BE2C (cell line): ENCODE data around the gene RECQL.
"Not testable (repeated sequence)": the region's sequence is repeated elsewhere in the genome, so short reads cannot be mapped to it uniquely, and the experiment has no call there.

Experiments used
- DNase-seq: peaks from one replicate; pipeline ENCODE4 v3.0.0-alpha.2; 2020
- H3K27me3 ChIP-seq: fragments of 250-450 bp; sonication (Bioruptor Pico); 2 replicates; pipeline ENCODE4 v1.5.1; 2020; ENCODE audit warnings: mild to moderate bottlenecking
- H3K36me3 ChIP-seq: fragments of 250-450 bp; sonication (Bioruptor Pico); 2 replicates; pipeline ENCODE4 v1.5.1; 2020; ENCODE audit warnings: mild to moderate bottlenecking
- H3K4me1 ChIP-seq: fragments of 250-450 bp; sonication (Bioruptor Pico); 2 replicates; pipeline ENCODE4 v1.5.1; 2020
- H3K4me3 ChIP-seq: 2 replicates; pipeline ENCODE4 v1.5.1; 2011; ENCODE audit warnings: low read depth, low read length
- H3K9me3 ChIP-seq: fragments of 250-450 bp; sonication (Bioruptor Pico); 2 replicates; pipeline ENCODE4 v1.5.1; 2020
- TF ChIP-seq, protein P1 (sequence below): IDR thresholded peaks from 2 replicates; pipeline ENCODE4 v1.5.1; 2012; ENCODE audit warnings: mild to moderate bottlenecking, low read depth, low read length

RECQL gene

DNA sequence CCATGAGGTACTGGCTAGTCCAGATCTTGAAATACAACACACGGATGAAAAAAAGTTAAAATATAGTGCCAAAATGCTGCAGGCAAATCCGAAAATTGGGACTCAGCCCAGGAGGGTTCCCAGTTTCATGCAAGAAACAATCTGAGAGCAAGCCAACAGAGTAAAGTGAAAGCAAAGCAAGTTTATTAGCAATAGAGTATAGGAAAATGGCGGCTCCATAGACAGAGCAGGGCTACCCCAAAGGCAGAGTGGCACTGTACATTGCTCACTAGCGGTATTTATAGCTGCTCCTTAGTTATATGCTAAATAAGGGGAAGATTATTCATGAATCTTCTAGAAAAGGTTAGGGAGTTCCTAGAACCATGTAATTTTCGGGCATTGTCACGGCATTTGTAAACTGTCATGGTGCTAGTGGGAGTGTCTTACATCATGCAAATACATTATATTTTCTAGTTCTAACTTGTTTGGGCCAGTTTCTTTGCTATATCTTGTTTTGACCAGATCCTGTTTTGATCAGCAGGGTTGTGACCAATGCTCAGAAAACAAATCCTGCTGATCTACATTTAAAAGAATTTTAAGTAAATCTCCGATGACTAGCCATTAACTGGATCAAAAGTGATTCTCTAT, 29.1 kb downstream of the RECQL start:
- H3K4me3 ChIP-seq = no peak overlapping the region
- H3K36me3 ChIP-seq = peaks cover 9% of the 10 kb centered on the region
- H3K9me3 ChIP-seq = no peaks in the 10 kb centered on the region
- H3K4me1 ChIP-seq = no peaks in the 10 kb centered on the region
- TF ChIP-seq, protein P1, sequence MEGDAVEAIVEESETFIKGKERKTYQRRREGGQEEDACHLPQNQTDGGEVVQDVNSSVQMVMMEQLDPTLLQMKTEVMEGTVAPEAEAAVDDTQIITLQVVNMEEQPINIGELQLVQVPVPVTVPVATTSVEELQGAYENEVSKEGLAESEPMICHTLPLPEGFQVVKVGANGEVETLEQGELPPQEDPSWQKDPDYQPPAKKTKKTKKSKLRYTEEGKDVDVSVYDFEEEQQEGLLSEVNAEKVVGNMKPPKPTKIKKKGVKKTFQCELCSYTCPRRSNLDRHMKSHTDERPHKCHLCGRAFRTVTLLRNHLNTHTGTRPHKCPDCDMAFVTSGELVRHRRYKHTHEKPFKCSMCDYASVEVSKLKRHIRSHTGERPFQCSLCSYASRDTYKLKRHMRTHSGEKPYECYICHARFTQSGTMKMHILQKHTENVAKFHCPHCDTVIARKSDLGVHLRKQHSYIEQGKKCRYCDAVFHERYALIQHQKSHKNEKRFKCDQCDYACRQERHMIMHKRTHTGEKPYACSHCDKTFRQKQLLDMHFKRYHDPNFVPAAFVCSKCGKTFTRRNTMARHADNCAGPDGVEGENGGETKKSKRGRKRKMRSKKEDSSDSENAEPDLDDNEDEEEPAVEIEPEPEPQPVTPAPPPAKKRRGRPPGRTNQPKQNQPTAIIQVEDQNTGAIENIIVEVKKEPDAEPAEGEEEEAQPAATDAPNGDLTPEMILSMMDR = no peak
- DNase-seq = no peak
- H3K27me3 ChIP-seq = no peaks in the 10 kb centered on the region

GRCh38 chr12:21471294-21471693, 30.1 kb downstream of the RECQL start:
- no peak for DNase-seq
- Histone ChIP-seq H3K27me3 (no peaks in the 10 kb centered on the region), H3K9me3 (no peaks in the 10 kb centered on the region), H3K4me3 (no peak overlapping the region), H3K36me3 (peaks cover 9% of the 10 kb centered on the region), H3K4me1 (no peaks in the 10 kb centered on the region)
- TF ChIP-seq, protein P1 = no peak

- H3K27me3 ChIP-seq, H3K4me3 ChIP-seq, H3K4me1 ChIP-seq, DNase-seq, H3K36me3 ChIP-seq, H3K9me3 ChIP-seq: not testable (repeated sequence)
Measured at GRCh38 chr12:21467334-21467733, 34.1 kb downstream of the RECQL start.

GRCh38 chr12:21459474-21459873, 42.0 kb downstream of the RECQL start:
- H3K27me3 ChIP-seq = no peaks in the 10 kb centered on the region
- peaks cover 5% of the 10 kb centered on the region; the same call in 1 of the 2 replicates for H3K4me1 ChIP-seq
- TF ChIP-seq, protein P1 = no peak
- no peaks in the 10 kb centered on the region for H3K9me3 ChIP-seq
- H3K36me3 ChIP-seq = no peaks in the 10 kb centered on the region
- DNase-seq = no peak
- H3K4me3 ChIP-seq = no peak overlapping the region

GRCh38 chr12:21456291-21456780, 45.1 kb downstream of the RECQL start:
- Histone ChIP-seq H3K4me3 (no peak overlapping the region), H3K36me3 (no peaks in the 10 kb centered on the region), H3K27me3 (no peaks in the 10 kb centered on the region), H3K4me1 (peaks cover 5% of the 10 kb centered on the region; the same call in 1 of the 2 replicates), H3K9me3 (no peaks in the 10 kb centered on the region)
- DNase-seq = no peak
- TF ChIP-seq, protein P1 = no peak

DNA sequence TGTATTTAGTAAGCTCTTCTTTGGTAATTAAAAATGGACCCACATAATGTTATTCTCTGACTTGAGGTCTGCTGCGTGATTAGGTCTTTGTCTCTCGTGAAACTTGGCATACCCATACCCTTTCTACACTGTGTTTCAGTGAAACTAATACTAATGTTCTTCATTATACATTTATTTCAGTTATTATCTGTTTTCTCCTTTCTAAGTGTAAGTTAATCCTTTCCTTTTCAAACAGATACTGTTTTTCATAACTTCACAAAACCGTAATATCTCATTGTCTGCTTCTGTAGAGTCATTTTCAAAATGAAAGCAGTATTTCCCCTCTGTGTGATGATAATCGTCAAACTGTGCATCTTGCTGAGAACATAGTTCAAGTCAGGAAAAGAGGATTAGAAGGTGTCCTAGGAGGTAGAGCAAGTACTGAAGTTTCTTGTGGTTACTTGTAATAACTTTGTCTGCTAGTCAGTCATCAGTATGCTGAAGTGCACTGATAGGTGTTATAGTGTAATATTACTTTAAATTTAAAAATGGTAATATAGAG, 48.1 kb downstream of the RECQL start:
- H3K36me3 ChIP-seq = no peaks in the 10 kb centered on the region
- no peak for DNase-seq

More for the DNA sequence above, 48.1 kb downstream of the RECQL start:
- Histone ChIP-seq H3K9me3 (no peaks in the 10 kb centered on the region), H3K27me3 (no peaks in the 10 kb centered on the region), H3K4me3 (no peak overlapping the region), H3K4me1 (no peaks in the 10 kb centered on the region)
- TF ChIP-seq, protein P1 = no peak
